GM12864 (cell line): Measurements from ENCODE around the gene RNF148.

Experiments used
- DNase-seq: peaks from one replicate; pipeline ENCODE4 v3.0.0-alpha.2; 2011; ENCODE audit warnings: low read depth
- H3K4me3 ChIP-seq: 2 replicates; pipeline ENCODE4 v1.5.1; 2011; ENCODE audit warnings: mild to moderate bottlenecking, low read depth, low read length, control low read depth
- TF ChIP-seq, protein P1 (sequence below): IDR thresholded peaks from 2 replicates; pipeline ENCODE4 v1.5.1; 2011; ENCODE audit warnings: low read depth, mild to moderate bottlenecking, moderate library complexity, low read length, control low read depth, inconsistent platforms; ENCODE audit errors: missing control alignments

The RNF148 gene

DNA sequence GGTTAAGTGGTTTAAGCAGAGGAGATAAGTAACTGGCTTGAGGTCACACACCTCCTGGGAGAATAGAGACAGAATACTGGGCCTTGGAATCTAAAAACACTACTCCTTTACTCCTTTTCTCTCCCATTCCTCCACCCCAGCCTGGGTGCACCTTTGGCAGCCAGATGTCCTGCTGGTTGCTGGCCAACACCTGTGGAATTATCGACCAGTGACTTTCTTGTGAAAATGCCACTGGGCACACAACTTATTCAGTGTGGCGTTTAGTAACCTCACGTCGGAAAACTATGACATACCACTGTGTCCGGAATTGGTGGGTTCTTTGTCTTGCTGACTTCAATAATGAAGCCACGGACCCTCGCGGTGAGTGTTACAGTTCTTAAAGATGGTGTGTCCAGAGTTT lies 30.2 kb downstream of the RNF148 start:
- no peak for DNase-seq
- TF ChIP-seq, protein P1, sequence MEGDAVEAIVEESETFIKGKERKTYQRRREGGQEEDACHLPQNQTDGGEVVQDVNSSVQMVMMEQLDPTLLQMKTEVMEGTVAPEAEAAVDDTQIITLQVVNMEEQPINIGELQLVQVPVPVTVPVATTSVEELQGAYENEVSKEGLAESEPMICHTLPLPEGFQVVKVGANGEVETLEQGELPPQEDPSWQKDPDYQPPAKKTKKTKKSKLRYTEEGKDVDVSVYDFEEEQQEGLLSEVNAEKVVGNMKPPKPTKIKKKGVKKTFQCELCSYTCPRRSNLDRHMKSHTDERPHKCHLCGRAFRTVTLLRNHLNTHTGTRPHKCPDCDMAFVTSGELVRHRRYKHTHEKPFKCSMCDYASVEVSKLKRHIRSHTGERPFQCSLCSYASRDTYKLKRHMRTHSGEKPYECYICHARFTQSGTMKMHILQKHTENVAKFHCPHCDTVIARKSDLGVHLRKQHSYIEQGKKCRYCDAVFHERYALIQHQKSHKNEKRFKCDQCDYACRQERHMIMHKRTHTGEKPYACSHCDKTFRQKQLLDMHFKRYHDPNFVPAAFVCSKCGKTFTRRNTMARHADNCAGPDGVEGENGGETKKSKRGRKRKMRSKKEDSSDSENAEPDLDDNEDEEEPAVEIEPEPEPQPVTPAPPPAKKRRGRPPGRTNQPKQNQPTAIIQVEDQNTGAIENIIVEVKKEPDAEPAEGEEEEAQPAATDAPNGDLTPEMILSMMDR, result no peak
- no peak overlapping the region for H3K4me3 ChIP-seq

DNA sequence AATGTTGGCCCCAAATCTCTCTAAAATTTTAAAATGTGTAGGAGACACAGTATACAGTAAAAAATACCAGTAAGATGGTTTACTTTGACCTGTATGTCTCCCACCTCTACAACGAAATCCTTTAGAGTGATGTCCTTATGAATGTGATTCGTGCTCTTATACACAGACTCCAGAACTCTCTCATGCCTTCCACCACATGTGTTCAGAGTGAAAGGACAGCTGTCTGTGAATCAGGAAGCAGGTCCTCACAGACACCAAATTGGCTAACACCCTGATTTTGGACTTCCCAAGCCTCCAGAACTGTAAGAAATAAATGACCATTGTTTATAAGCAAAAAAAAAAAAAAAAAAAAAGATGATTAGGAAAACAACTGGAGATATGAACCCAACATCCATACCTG lies 39.0 kb downstream of the RNF148 start:
- TF ChIP-seq, protein P1, result no peak
- no peak overlapping the region for H3K4me3 ChIP-seq
- DNase-seq, result no peak

DNA sequence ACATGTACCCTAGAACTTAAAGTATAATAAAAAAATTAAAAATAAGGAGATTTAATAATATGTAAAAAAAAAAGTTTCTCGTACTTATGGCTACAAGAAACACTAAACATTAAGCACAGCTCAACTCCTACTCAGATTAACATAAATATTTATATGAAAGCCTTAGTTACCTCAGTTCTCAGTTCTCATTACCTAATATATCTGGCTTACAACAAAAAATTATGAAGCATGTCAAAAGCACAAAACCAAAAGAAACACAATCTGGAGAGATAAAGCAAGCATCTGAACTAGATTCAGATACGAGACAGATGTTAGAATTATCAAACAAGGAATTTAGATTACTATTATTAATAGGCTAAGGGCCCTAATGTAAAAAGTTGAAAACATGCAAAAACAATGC lies 43.9 kb downstream of the RNF148 start:
- no peak overlapping the region for H3K4me3 ChIP-seq
- no peak for DNase-seq
- TF ChIP-seq, protein P1, result no peak

DNA sequence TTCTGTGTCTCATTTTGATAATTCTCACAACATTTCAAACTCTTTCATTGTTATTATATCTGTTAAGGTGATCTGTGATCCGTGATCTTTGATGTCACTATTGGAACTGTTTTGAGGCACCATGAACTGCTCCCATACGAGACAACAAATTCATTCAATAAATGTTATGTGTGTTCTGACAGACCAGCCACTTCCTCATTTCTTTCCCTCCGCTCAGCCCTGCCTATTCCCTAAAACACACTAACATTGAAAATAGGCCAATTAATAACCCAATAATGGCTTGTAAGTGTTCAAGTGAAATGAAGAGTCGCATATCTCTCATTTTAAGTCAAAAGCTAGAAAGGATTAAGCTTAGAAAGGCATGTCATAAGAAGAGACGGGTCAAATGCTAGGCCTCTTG lies 49.0 kb downstream of the RNF148 start:
- DNase-seq, result no peak
- no peak overlapping the region for H3K4me3 ChIP-seq
- TF ChIP-seq, protein P1, result no peak

DNA sequence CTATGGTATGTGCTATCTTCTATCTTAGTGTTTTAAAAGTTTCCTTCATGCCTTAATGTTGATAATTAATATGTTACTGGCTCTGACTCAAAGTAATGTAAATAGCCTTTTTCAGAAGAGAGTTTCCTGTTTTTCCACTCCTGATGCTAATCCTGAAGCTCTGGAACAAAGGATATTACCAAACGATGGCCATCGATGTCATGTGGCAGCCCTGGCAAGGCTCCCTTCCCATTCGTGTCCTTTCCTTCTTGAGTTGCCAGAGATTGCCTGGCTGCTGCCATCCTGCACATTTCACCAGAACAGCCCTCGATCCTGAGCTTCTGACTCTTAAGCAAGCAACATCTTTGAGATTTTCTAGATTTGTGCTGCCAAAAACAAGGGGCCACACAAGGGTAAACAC lies 49.8 kb downstream of the RNF148 start:
- no peak for DNase-seq
- TF ChIP-seq, protein P1, result no peak
- no peak overlapping the region for H3K4me3 ChIP-seq
